Stimulated activated memory B cell treated with anti-CD40 and anti-IgM and Interleukin-4, amounts not matched to agents 10 μg/mL and 1 μg/mL and 100 μg/mL, for 72 hours (primary cell): ENCODE results near the gene UROC1.
"Not testable (repeated sequence)": the region's sequence is repeated elsewhere in the genome, so short reads cannot be mapped to it uniquely, and the experiment has no call there.

ENCODE experiments used
- ATAC-seq: fragments of 150-1000 bp; cut with Tn5 transposase; 2 replicates; pipeline ENCODE4 v1.10.0; 2021
- H3K27ac Mint-ChIP-seq: one replicate; pipeline ENCODE4 v1.8.0; 2022; ENCODE audit warnings: mild to moderate bottlenecking, mixed read lengths
- H3K27me3 Mint-ChIP-seq: one replicate; pipeline ENCODE4 v1.8.0; 2022; ENCODE audit warnings: mixed read lengths
- H3K36me3 Mint-ChIP-seq: one replicate; pipeline ENCODE4 v1.8.0; 2022; ENCODE audit warnings: mixed read lengths
- H3K4me1 Mint-ChIP-seq: one replicate; pipeline ENCODE4 v1.8.0; 2022; ENCODE audit warnings: mixed read lengths
- H3K4me3 Mint-ChIP-seq: one replicate; pipeline ENCODE4 v1.8.0; 2022; ENCODE audit warnings: mild to moderate bottlenecking, moderate library complexity, mixed read lengths
- H3K9me3 Mint-ChIP-seq: one replicate; pipeline ENCODE4 v1.8.0; 2022; ENCODE audit warnings: mixed read lengths

The UROC1 gene

GRCh38 chr3:126539558-126540250 lies 22.1 kb upstream of the UROC1 start:
- H3K27ac Mint-ChIP-seq: no peak overlapping the region
- H3K4me1 Mint-ChIP-seq: peaks cover 6% of the 10 kb centered on the region
- peaks cover 6% of the 10 kb centered on the region for H3K9me3 Mint-ChIP-seq
- H3K27me3 Mint-ChIP-seq: peaks cover 29% of the 10 kb centered on the region
- ATAC-seq: no peak
- H3K36me3 Mint-ChIP-seq: no peaks in the 10 kb centered on the region
- no peak overlapping the region for H3K4me3 Mint-ChIP-seq

GRCh38 chr3:126538966-126539365 lies 21.4 kb upstream of the UROC1 start:
- peaks cover 6% of the 10 kb centered on the region for H3K4me1 Mint-ChIP-seq
- H3K27ac Mint-ChIP-seq: no peak overlapping the region
- peaks cover 6% of the 10 kb centered on the region for H3K9me3 Mint-ChIP-seq
- no peaks in the 10 kb centered on the region for H3K36me3 Mint-ChIP-seq
- no peak overlapping the region for H3K4me3 Mint-ChIP-seq
- no peak for ATAC-seq
- H3K27me3 Mint-ChIP-seq: peaks cover 36% of the 10 kb centered on the region

- Mint-ChIP-seq H3K4me3 (no peak overlapping the region), H3K9me3 (peaks cover 6% of the 10 kb centered on the region), H3K4me1 (peaks cover 6% of the 10 kb centered on the region), H3K27ac (no peak overlapping the region), H3K36me3 (no peaks in the 10 kb centered on the region), H3K27me3 (peaks cover 38% of the 10 kb centered on the region)
- no peak for ATAC-seq
Observed at GRCh38 chr3:126538316-126538715, 20.7 kb upstream of the UROC1 start.

GRCh38 chr3:126537730-126538281 lies 20.2 kb upstream of the UROC1 start:
- Mint-ChIP-seq H3K36me3 (no peaks in the 10 kb centered on the region), H3K4me1 (peaks cover 6% of the 10 kb centered on the region), H3K27me3 (peaks cover 38% of the 10 kb centered on the region), H3K4me3 (no peak overlapping the region), H3K27ac (no peak overlapping the region), H3K9me3 (peaks cover 6% of the 10 kb centered on the region)
- no peak for ATAC-seq

GRCh38 chr3:126537116-126537729 lies 19.6 kb upstream of the UROC1 start:
- no peaks in the 10 kb centered on the region for H3K36me3 Mint-ChIP-seq
- H3K4me1 Mint-ChIP-seq: peaks cover 6% of the 10 kb centered on the region
- peak; percentile 13 for ATAC-seq
- H3K27ac Mint-ChIP-seq: no peak overlapping the region
- peaks cover 38% of the 10 kb centered on the region for H3K27me3 Mint-ChIP-seq
- no peak overlapping the region for H3K4me3 Mint-ChIP-seq
- peaks cover 6% of the 10 kb centered on the region for H3K9me3 Mint-ChIP-seq

GRCh38 chr3:126536126-126536525 lies 18.6 kb upstream of the UROC1 start:
- peaks cover 38% of the 10 kb centered on the region for H3K27me3 Mint-ChIP-seq
- H3K4me1 Mint-ChIP-seq: peaks cover 5% of the 10 kb centered on the region
- no peaks in the 10 kb centered on the region for H3K36me3 Mint-ChIP-seq
- H3K4me3 Mint-ChIP-seq: no peak overlapping the region
- no peak overlapping the region for H3K27ac Mint-ChIP-seq
- H3K9me3 Mint-ChIP-seq: peaks cover 6% of the 10 kb centered on the region
- ATAC-seq: no peak

GRCh38 chr3:126535636-126536035 lies 18.1 kb upstream of the UROC1 start:
- no peak overlapping the region for H3K4me3 Mint-ChIP-seq
- no peak overlapping the region for H3K27ac Mint-ChIP-seq
- H3K4me1 Mint-ChIP-seq: peaks cover under 1% of the 10 kb centered on the region
- peaks cover 6% of the 10 kb centered on the region for H3K9me3 Mint-ChIP-seq
- no peak for ATAC-seq
- H3K36me3 Mint-ChIP-seq: no peaks in the 10 kb centered on the region
- H3K27me3 Mint-ChIP-seq: peaks cover 38% of the 10 kb centered on the region

- not testable (repeated sequence) for H3K4me3 Mint-ChIP-seq, H3K27ac Mint-ChIP-seq, H3K4me1 Mint-ChIP-seq, ATAC-seq, H3K36me3 Mint-ChIP-seq, H3K9me3 Mint-ChIP-seq
- H3K27me3 Mint-ChIP-seq: peaks cover 35% of the 10 kb centered on the region
Observed at GRCh38 chr3:126534716-126535115, 17.1 kb upstream of the UROC1 start.

GRCh38 chr3:126533506-126533905 lies 15.9 kb upstream of the UROC1 start:
- Mint-ChIP-seq H3K27me3 (peaks cover 39% of the 10 kb centered on the region), H3K4me3 (no peak overlapping the region), H3K4me1 (no peaks in the 10 kb centered on the region), H3K9me3 (no peaks in the 10 kb centered on the region), H3K36me3 (no peaks in the 10 kb centered on the region), H3K27ac (no peak overlapping the region)
- ATAC-seq: no peak

- Mint-ChIP-seq H3K27ac (no peak overlapping the region), H3K36me3 (no peaks in the 10 kb centered on the region), H3K4me3 (no peak overlapping the region), H3K9me3 (no peaks in the 10 kb centered on the region), H3K27me3 (peaks cover 29% of the 10 kb centered on the region), H3K4me1 (no peaks in the 10 kb centered on the region)
- no peak for ATAC-seq
Observed at GRCh38 chr3:126531051-126531330, 13.4 kb upstream of the UROC1 start.

GRCh38 chr3:126530171-126531050 lies 12.8 kb upstream of the UROC1 start:
- H3K27me3 Mint-ChIP-seq: peaks cover 34% of the 10 kb centered on the region
- no peak overlapping the region for H3K4me3 Mint-ChIP-seq
- ATAC-seq: peak; percentile 38
- no peaks in the 10 kb centered on the region for H3K9me3 Mint-ChIP-seq
- H3K4me1 Mint-ChIP-seq: no peaks in the 10 kb centered on the region
- H3K36me3 Mint-ChIP-seq: no peaks in the 10 kb centered on the region
- H3K27ac Mint-ChIP-seq: no peak overlapping the region

GRCh38 chr3:126529585-126530170 lies 12.1 kb upstream of the UROC1 start:
- Mint-ChIP-seq H3K4me1 (no peaks in the 10 kb centered on the region), H3K27me3 (peaks cover 29% of the 10 kb centered on the region), H3K36me3 (no peaks in the 10 kb centered on the region), H3K9me3 (no peaks in the 10 kb centered on the region), H3K27ac (no peak overlapping the region), H3K4me3 (no peak overlapping the region)
- peak; percentile 18 for ATAC-seq

- Mint-ChIP-seq H3K36me3 (no peaks in the 10 kb centered on the region), H3K4me1 (no peaks in the 10 kb centered on the region), H3K4me3 (no peak overlapping the region), H3K9me3 (no peaks in the 10 kb centered on the region), H3K27ac (no peak overlapping the region), H3K27me3 (peaks cover 22% of the 10 kb centered on the region)
- no peak for ATAC-seq
Observed at GRCh38 chr3:126528800-126529541, 11.4 kb upstream of the UROC1 start.

GRCh38 chr3:126528419-126528799 lies 10.8 kb upstream of the UROC1 start:
- no peaks in the 10 kb centered on the region for H3K4me1 Mint-ChIP-seq
- H3K9me3 Mint-ChIP-seq: no peaks in the 10 kb centered on the region
- H3K27me3 Mint-ChIP-seq: peaks cover 24% of the 10 kb centered on the region
- no peak overlapping the region for H3K27ac Mint-ChIP-seq
- no peak overlapping the region for H3K4me3 Mint-ChIP-seq
- ATAC-seq: no peak
- H3K36me3 Mint-ChIP-seq: no peaks in the 10 kb centered on the region
